ENCODE measurements around the gene RWDD2A.

RWDD2A gene

GRCh38 chr6:83155794-83156193 lies 37.4 kb upstream of the RWDD2A start:
- TF ChIP-seq ZBTB17 (tag by site-specific recombination; IDR thresholded peaks at IDR 0.05) (no peak), ZNF837 (tag by site-specific recombination; IDR thresholded peaks at IDR 0.05) (no peak), ZNF2 (tag by site-specific recombination; IDR thresholded peaks at IDR 0.05) (no peak), ZNF555 (tag by site-specific recombination; conservative IDR thresholded peaks at IDR 0.05) (no peak), ZBTB6 (tag by site-specific recombination; IDR thresholded peaks at IDR 0.05) (no peak), ZNF580 (tag by site-specific recombination; IDR thresholded peaks at IDR 0.05) (no peak), ZSCAN16 (tag by site-specific recombination; IDR thresholded peaks at IDR 0.05) (no peak), BCL6B (tag by site-specific recombination; IDR thresholded peaks at IDR 0.05) (no peak)
- Histone ChIP-seq H3K27ac (ENCODE audit: extremely low read depth, low read depth, low read length) (no peak overlapping the region), H3K4me1 (ENCODE audit: control insufficient read depth, insufficient read depth, low read length) (no peaks in the 10 kb centered on the region), H3K36me3 (ENCODE audit: control insufficient read depth in 2 of 2, insufficient read depth in 1 of 2, low read length in 2 of 2) (peaks cover 26 to 76% of the 10 kb centered on the region in 2 experiments), H3K9me3 (ENCODE audit: control insufficient read depth, insufficient read depth, low read depth, low read length) (no peaks in the 10 kb centered on the region), H3K4me3 (ENCODE audit: low read depth, low read length) (no peak overlapping the region)
- ChIA-PET CTCF (interaction anchor here (0.7 to 1.0 kb wide), 2 partner anchors 59 to 903 kb away, joined by 3 read pairs; no protein-coding TSS in a partner anchor), POLR2A (interaction anchor here (1.0 kb wide), 1 partner anchor 17 kb away, joined by 3 read pairs; no protein-coding TSS in a partner anchor)

- H3K4me3 ChIP-seq (ENCODE audit: low read depth, low read length) = no peak overlapping the region
- H3K36me3 ChIP-seq (ENCODE audit: control insufficient read depth in 2 of 2, insufficient read depth in 1 of 2, low read length in 2 of 2) = peaks cover 9 to 83% of the 10 kb centered on the region in 2 experiments
- CTCF ChIA-PET = interaction anchor here (0.7 to 1.1 kb wide), 4 partner anchors 55 to 814 kb away, joined by 3 to 9 read pairs (median 4); partner anchors contain the start of gene UBE3D
- no peak for TF ChIP-seq ZNF335 (tag by site-specific recombination; conservative IDR thresholded peaks at IDR 0.05)
- TF ChIP-seq ZNF558 (tag by site-specific recombination; IDR thresholded peaks at IDR 0.05) = no peak
- no peak for TF ChIP-seq PATZ1 (tag by site-specific recombination; IDR thresholded peaks at IDR 0.05)
- TF ChIP-seq ZBTB21 (tag by site-specific recombination; IDR thresholded peaks at IDR 0.05) = no peak
- no peak for TF ChIP-seq ZNF23 (tag by site-specific recombination; IDR thresholded peaks at IDR 0.05; ENCODE audit: borderline replicate concordance)
- TF ChIP-seq ZNF184 (tag by site-specific recombination; IDR thresholded peaks at IDR 0.05) = no peak
- TF ChIP-seq ZNF138 (tag by site-specific recombination; IDR thresholded peaks at IDR 0.05; ENCODE audit: borderline replicate concordance) = no peak
- no peak for TF ChIP-seq ZNF555 (tag by site-specific recombination; conservative IDR thresholded peaks at IDR 0.05)
- TF ChIP-seq ZBTB11 (tag by site-specific recombination; conservative IDR thresholded peaks at IDR 0.05; ENCODE audit: low read depth) = no peak
- no peak for TF ChIP-seq ZNF610 (tag by site-specific recombination; IDR thresholded peaks at IDR 0.05; ENCODE audit: borderline replicate concordance)
- no peak for TF ChIP-seq ZNF501 (tag by site-specific recombination; IDR thresholded peaks at IDR 0.05)
- no peak for TF ChIP-seq ZNF202 (tag by site-specific recombination; IDR thresholded peaks at IDR 0.05; ENCODE audit: borderline replicate concordance)
- TF ChIP-seq ZNF624 (tag by site-specific recombination; IDR thresholded peaks at IDR 0.05) = no peak
- no peak for TF ChIP-seq ZFP41 (tag by site-specific recombination; IDR thresholded peaks at IDR 0.05; ENCODE audit: borderline replicate concordance)
- TF ChIP-seq ZNF629 (tag by site-specific recombination; IDR thresholded peaks at IDR 0.05) = no peak
- TF ChIP-seq ZNF776 (tag by site-specific recombination; IDR thresholded peaks at IDR 0.05; ENCODE audit: borderline replicate concordance) = no peak
- TF ChIP-seq WT1 (tag by site-specific recombination; IDR thresholded peaks at IDR 0.05) = no peak
- no peak for TF ChIP-seq ZNF747 (tag by site-specific recombination; IDR thresholded peaks at IDR 0.05)
- TF ChIP-seq KLF10 (tag by site-specific recombination; IDR thresholded peaks at IDR 0.05) = no peak
Observed at GRCh38 chr6:83160167-83160566, 33.0 kb upstream of the RWDD2A start.

More at GRCh38 chr6:83160167-83160566, 33.0 kb upstream of the RWDD2A start:
- POLR2A ChIA-PET = no interaction called here
- no peak overlapping the region for H3K27ac ChIP-seq (ENCODE audit: extremely low read depth, low read depth, low read length)
- no peaks in the 10 kb centered on the region for H3K9me3 ChIP-seq (ENCODE audit: control insufficient read depth, insufficient read depth, low read depth, low read length)
- no peaks in the 10 kb centered on the region for H3K4me1 ChIP-seq (ENCODE audit: control insufficient read depth, insufficient read depth, low read length)
